DOHH2 (cell line): ENCODE measurements around the gene KRT76.

Source experiments
- EZH2phosphoT487 ChIP-seq: fragments of 200-600 bp; sonication (generic); IDR thresholded peaks from 2 replicates; pipeline ENCODE4 v1.6.1; 2017; ENCODE audit warnings: borderline replicate concordance, mild to moderate bottlenecking, antibody characterized with exemption, low read length, moderate library complexity, mixed read lengths
- TF ChIP-seq, protein P1 (sequence below): fragments of 200-600 bp; sonication (generic); IDR thresholded peaks from one replicate; pipeline ENCODE4 v1.5.1; 2014; ENCODE audit warnings: antibody characterized with exemption, mild to moderate bottlenecking, low read depth, low read length; ENCODE audit not compliant: poor library complexity, severe bottlenecking

DNA sequence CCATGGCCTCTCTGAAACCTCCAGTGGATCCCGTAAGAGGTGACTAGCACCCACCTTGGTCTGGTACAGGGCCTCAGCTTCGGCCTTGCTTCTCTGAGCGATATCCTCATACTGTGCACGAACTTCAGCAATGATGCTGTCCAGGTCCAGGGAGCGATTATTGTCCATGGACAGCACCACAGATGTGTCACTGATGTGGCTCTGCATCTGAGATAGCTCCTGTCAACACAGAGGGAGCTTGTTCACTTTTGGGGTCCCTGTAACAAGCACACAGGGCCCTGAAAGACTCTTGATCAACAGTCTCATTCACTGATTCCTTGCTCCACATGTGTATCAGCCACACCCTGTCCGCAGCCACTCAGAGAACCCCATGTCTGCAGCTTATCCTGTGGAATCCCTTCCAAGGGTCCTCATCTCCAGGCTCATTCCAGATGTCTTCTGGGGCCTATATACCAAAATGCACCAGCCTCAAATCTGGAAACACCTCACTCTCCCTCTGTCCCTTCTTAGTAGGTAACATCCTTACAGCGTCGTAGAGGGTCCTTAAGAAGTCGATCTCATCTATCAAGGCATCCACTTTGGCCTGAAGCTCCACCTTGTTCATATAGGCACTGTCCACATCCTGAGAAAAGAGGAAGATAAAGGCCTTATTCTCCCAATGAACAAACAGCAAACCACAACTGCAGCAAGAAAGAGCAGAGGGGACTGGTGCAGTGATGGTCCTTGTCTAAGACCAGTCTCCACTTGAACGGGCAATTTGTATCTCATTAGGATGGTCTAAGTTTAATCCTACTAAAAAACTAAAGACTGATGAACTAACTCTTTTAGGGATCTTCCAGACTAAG is 15.3 kb upstream of the KRT76 start:
- TF ChIP-seq, protein P1, sequence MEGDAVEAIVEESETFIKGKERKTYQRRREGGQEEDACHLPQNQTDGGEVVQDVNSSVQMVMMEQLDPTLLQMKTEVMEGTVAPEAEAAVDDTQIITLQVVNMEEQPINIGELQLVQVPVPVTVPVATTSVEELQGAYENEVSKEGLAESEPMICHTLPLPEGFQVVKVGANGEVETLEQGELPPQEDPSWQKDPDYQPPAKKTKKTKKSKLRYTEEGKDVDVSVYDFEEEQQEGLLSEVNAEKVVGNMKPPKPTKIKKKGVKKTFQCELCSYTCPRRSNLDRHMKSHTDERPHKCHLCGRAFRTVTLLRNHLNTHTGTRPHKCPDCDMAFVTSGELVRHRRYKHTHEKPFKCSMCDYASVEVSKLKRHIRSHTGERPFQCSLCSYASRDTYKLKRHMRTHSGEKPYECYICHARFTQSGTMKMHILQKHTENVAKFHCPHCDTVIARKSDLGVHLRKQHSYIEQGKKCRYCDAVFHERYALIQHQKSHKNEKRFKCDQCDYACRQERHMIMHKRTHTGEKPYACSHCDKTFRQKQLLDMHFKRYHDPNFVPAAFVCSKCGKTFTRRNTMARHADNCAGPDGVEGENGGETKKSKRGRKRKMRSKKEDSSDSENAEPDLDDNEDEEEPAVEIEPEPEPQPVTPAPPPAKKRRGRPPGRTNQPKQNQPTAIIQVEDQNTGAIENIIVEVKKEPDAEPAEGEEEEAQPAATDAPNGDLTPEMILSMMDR = no peak
- TF ChIP-seq EZH2phosphoT487 = no peak
